Stimulated activated CD4-positive, alpha-beta T cell treated with anti-CD3 and anti-CD28 coated beads, Interleukin-12 subunit alpha, Interleukin-12 subunit beta, amount 100 ng/mL, for 4 hours (primary cell): ENCODE measurements around the gene LECT2.

Source experiments
- DNase-seq: peaks from one replicate; pipeline ENCODE4 v3.0.0-alpha.2; 2020

The LECT2 gene

GRCh38 chr5:135977375-135977928, 22.7 kb upstream of the LECT2 start:
- peak; percentile 13 for DNase-seq

GRCh38 chr5:135976216-135976615, 21.4 kb upstream of the LECT2 start:
- no peak for DNase-seq

- DNase-seq, result no peak
Measured at GRCh38 chr5:135975122-135975521, 20.3 kb upstream of the LECT2 start.

- no peak for DNase-seq
Measured at GRCh38 chr5:135974021-135974600, 19.3 kb upstream of the LECT2 start.

- no peak for DNase-seq
Measured at GRCh38 chr5:135973323-135974020, 18.7 kb upstream of the LECT2 start.

- DNase-seq, result no peak
Measured at GRCh38 chr5:135971701-135972100, 16.9 kb upstream of the LECT2 start.

- no peak for DNase-seq
Measured at GRCh38 chr5:135966790-135967189, 12.0 kb upstream of the LECT2 start.

GRCh38 chr5:135966165-135966564, 11.4 kb upstream of the LECT2 start:
- DNase-seq, result no peak

GRCh38 chr5:135965504-135965903, 10.7 kb upstream of the LECT2 start:
- DNase-seq, result no peak

GRCh38 chr5:135964670-135965320, 10.0 kb upstream of the LECT2 start:
- no peak for DNase-seq

- DNase-seq, result no peak
Measured at GRCh38 chr5:135955525-135955924, 742 bp upstream of the LECT2 start.

- DNase-seq, result no peak
Measured at GRCh38 chr5:135953850-135954249, 933 bp downstream of the LECT2 start.

GRCh38 chr5:135952683-135953082, 2.1 kb downstream of the LECT2 start:
- no peak for DNase-seq

- DNase-seq, result no peak
Measured at GRCh38 chr5:135951807-135952206, 3.0 kb downstream of the LECT2 start.

- no peak for DNase-seq
Measured at GRCh38 chr5:135951257-135951656, 3.5 kb downstream of the LECT2 start.

- no peak for DNase-seq
Measured at GRCh38 chr5:135950611-135951010, 4.2 kb downstream of the LECT2 start.

- no peak for DNase-seq
Measured at GRCh38 chr5:135944967-135945560, 9.7 kb downstream of the LECT2 start.

- DNase-seq, result no peak
Measured at GRCh38 chr5:135944564-135944963, 10.2 kb downstream of the LECT2 start.

GRCh38 chr5:135942202-135942771, 12.5 kb downstream of the LECT2 start:
- DNase-seq, result no peak

- DNase-seq, result no peak
Measured at GRCh38 chr5:135941711-135942110, 13.1 kb downstream of the LECT2 start.

GRCh38 chr5:135937245-135937911, 17.4 kb downstream of the LECT2 start:
- DNase-seq, result no peak

GRCh38 chr5:135934939-135935338, 19.8 kb downstream of the LECT2 start:
- DNase-seq, result no peak

GRCh38 chr5:135930949-135931295, 23.9 kb downstream of the LECT2 start:
- no peak for DNase-seq
